Medulla oblongata (tissue), 1 donor: ENCODE measurements around the gene OOSP1.
"Not testable (repeated sequence)": the region's sequence is repeated elsewhere in the genome, so short reads cannot be mapped to it uniquely, and the experiment has no call there.

ENCODE experiments used
- DNase-seq: peaks from one replicate; pipeline ENCODE4 v3.0.0-alpha.2; 2015; ENCODE audit errors: extremely low spot score

Gene OOSP1

GRCh38 chr11:59938132-59938531 is at the start of gene OOSP1:
TSS of gene OOSP1 (plus strand) at chr11:59938432. CDS start at chr11:59938455, 23 bp downstream.
- DNase-seq: no peak

- DNase-seq: no peak
Measured at GRCh38 chr11:59891781-59892181, 46.5 kb upstream of the OOSP1 start.

GRCh38 chr11:59894616-59895015 is 43.6 kb upstream of the OOSP1 start:
- DNase-seq: no peak

- no peak for DNase-seq
Measured at GRCh38 chr11:59898046-59898445, 40.2 kb upstream of the OOSP1 start.

DNA sequence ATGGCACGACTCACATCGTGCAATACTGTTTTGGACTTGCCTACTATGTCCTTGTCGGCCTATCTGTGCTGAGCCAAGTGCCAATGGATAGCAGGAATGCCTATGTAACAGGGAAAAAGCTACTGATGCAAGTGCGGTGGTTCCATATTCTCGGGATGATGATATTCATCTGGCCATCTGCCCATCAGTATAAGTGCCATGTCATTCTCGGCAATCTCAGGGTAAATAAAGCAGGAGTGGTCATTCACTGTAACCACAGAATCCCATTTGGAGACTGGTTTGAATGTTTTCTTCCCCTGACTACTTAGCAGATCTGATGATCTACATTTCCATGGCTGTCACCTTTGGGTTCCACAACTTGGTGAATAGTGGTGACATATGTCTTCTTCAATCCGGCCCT is 39.6 kb upstream of the OOSP1 start:
- DNase-seq: no peak

GRCh38 chr11:59899532-59899931 is 38.7 kb upstream of the OOSP1 start:
- DNase-seq: no peak

DNA sequence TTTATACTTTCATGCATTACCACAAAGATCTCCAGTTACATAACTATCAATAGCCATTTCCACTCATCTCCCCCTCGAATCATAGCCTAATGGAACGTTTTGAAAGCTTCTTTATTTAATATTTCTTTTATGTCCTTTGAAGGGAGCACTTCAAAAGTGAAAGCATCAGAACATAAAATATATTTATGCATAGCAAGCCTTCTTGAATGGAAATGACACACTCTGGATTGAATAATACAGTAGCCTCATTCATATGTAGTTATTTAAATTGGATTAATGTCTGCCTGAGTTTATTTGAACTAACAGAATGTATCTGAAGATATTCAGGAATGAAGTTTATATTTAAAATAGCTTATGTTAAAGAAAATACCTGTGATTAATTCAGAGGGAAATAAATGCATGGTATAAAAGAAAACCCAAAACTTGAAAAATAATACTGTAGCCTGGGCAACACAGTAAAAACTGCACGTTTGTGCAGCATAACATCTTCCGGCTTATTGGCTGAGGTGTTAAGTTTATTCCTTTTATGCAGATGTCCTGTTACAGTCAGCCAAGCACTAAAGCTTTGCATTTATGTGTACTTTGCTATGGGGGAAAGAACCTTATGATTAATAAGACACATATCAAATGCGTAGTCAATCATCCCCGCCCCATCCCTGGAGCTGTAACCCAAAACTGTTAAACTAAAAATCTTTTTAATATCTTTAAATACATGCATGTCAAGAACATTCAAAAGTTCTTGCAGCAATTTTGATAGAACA is 37.7 kb upstream of the OOSP1 start:
- no peak for DNase-seq

- DNase-seq: no peak
Measured at GRCh38 chr11:59901306-59901705, 36.9 kb upstream of the OOSP1 start.

GRCh38 chr11:59903569-59903968 is 34.7 kb upstream of the OOSP1 start:
- not testable (repeated sequence) for DNase-seq

GRCh38 chr11:59918480-59918879 is 19.8 kb upstream of the OOSP1 start:
- DNase-seq: no peak

DNA sequence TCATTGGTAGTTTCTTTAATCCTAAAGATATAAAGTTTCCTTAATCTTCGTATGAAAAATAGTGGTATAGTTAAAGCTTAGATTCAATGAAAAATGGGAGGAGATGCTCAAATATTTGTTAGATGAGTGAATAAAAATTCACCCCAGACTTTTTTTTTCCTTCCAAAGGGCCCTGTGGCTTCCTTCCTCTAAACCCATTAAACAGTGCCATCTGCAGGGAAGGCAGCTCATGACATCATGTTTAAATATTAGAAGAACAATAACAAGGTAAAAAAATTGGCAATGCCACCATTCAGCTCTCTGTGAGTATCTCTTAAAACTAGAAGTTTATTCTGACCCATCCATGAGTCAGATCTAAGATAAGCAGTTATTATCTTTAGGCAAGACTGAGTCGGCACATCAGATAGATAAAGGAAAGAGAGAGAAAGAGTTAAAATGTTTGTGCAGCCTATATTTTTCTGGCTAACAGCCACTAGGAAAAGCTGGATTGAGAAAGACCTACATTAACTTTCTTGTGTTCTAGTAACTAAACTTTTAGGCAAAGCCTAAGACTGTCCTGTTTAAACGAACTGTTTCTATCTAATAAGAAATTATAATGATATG is 19.1 kb upstream of the OOSP1 start:
- peak; percentile 12 for DNase-seq

GRCh38 chr11:59923813-59924212 is 14.4 kb upstream of the OOSP1 start:
- DNase-seq: no peak

DNA sequence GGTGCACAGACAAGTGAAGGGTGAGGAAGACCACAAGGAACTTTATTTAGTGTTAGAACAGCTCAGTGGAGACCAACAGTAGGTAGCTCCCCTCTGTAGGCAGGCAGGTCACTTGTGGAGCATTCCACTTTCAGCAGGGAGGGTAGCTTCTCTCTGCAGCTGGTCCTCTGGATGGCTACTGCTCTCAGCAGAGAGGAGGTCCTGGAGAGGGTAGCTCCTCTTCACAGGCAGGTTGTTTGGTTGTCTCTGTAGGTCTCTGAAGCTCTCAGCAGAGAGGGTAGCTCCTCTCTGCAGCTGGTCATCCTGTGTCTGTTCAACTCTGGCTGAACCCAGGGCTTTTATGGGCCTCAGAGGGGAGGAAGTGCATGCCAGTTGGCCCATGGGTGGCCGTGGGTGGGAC is 6.5 kb upstream of the OOSP1 start:
- no peak for DNase-seq

DNA sequence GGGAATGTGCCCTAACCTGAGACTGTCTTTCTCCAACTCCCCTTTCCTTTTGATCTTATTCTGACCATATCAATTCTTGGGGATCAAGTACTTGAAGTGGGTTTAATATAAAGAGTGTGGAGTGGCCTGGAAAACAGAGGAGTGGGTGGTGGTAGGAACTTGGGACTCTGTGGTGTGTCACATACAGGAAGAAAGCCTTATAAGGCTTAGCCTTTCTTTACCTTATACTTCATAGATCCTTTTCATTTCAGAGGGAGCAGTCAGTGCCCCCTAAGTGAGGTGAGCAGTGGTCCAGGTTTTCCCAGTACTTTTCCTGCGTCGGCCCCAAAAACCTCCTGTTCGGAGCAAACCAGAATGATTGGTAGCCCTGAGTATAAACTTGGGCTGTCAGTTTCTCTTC is 486 bp downstream of the OOSP1 start:
- no peak for DNase-seq

DNA sequence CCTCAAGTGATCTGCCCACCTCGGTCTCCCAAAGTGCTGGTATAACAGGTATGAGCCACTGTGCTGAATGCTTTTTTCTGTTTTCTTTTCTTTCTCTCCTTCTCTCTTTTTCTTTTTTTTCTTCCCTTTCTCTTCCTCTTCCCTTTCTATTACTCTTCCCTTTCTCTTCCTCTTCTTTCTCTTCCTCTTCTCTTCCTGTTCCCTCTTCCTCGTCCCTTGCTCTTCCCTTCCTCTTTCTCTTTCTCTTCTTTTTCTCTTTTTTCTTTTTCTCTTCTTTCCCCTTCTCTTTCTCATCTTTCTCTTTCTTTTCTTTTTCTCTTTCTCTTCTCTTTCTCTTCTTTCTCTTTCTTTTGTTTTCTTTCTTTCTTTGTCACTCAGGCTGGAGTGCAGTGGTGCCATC is 1.2 kb downstream of the OOSP1 start:
- no peak for DNase-seq

- no peak for DNase-seq
Measured at GRCh38 chr11:59941091-59941490, 2.9 kb downstream of the OOSP1 start.

DNA sequence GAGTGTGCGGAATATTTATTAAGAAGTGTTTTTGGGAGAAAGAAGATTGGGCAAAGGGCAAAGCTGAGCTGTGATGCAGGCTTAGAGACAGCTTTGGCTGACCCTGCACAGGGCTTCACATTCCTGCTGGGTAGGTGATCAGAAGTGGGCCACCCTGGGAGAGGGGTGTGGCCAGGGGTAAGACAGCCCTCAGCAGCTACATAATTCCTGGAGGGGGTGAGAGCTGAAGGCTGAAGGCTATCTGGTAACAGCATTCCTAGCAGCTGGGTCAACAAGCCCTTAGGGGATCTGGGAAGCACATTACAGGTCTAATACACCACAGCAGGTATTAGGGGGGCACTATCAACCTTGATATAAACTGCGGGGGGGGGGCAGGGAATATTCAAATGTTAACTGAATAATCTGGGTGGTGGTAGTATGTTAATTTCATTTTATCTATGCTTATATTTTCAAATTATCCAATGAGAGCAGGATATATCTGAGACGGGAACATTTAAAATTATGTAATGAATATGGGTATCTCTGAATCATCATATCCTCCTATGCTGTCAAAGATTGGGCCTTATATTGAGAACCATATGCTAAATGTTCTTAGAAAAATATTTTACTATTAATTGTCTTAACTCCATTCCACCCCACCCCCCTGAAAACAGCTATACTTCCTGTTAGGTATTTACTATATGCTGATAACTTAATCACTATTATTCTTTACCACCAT is 5.9 kb downstream of the OOSP1 start:
- DNase-seq: no peak

DNA sequence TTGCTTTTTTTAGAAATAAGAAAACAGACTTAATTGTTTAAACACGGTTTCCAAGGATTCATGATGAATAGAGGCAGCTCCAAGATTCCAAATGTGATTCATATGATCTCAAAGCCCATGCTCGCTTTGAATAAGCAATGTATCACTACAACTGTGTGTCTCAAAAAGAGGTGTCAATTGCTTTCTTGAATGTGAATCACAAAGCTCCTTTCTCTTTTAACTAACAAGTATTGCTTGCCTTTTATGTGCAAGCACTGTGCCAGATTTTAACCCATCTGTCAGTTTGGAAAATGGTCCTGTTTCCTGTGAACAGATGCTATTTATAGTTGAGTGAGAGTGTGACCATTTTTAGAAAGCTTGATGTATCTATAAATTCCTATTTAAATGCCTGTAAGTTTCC is 6.5 kb downstream of the OOSP1 start:
- no peak for DNase-seq

DNA sequence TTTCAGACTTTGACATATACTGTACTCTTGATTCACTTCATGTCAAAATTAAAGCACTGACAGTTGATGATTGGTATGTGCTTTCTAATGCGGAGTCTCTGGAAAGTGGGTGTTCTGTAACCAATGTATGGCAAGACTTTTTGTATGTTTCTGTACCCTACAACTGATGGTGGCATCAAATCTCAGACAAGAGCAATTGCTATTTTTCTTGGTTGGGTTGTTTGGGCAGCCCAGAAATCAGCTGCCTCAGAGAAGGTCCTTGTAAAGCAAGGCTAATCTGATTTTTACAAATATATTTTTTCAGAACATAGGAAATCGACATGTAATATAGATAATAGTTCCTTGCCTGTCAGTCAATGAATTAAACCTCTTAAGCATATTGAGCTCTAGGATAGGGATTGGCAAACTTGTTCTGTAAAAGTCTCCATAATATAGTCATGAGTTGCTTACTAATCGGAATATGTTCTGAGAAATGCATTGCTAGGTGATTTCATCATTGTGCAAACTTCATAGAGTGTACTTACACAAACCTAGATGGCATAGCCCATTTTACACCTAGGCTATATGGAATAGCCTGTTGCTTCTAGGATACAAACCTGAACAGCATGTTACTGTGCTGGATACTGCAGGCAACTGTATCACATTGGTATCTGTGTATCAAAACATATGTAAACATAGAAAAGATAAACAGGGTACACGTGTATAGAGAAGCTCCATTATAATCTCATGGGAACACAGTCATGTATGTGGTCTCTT is 15.4 kb downstream of the OOSP1 start:
- no peak for DNase-seq

- no peak for DNase-seq
Measured at GRCh38 chr11:59954219-59954847, 16.1 kb downstream of the OOSP1 start.

DNA sequence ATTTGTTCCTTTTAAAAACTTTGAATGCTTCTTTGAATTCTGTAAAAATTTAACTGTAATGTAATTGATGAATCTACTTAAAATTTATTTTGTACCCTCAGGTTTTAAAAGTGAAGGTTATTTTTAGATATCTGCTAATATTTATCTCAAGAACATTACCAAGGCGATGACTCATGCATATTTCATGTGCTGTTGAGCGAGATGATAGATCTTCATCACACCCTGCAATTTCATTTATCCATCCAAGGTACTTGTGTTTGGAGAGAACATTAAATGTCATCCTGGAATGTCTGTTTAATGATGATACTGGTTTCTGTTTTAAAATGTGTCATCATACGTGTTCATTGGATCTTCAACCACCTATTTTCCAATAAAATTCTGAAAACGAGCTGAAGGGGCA is 18.9 kb downstream of the OOSP1 start:
- DNase-seq: no peak
